ENCODE results near the gene PRIM2.
"Not testable (repeated sequence)": the region's sequence is repeated elsewhere in the genome, so short reads cannot be mapped to it uniquely, and the experiment has no call there.

Gene PRIM2

DNA sequence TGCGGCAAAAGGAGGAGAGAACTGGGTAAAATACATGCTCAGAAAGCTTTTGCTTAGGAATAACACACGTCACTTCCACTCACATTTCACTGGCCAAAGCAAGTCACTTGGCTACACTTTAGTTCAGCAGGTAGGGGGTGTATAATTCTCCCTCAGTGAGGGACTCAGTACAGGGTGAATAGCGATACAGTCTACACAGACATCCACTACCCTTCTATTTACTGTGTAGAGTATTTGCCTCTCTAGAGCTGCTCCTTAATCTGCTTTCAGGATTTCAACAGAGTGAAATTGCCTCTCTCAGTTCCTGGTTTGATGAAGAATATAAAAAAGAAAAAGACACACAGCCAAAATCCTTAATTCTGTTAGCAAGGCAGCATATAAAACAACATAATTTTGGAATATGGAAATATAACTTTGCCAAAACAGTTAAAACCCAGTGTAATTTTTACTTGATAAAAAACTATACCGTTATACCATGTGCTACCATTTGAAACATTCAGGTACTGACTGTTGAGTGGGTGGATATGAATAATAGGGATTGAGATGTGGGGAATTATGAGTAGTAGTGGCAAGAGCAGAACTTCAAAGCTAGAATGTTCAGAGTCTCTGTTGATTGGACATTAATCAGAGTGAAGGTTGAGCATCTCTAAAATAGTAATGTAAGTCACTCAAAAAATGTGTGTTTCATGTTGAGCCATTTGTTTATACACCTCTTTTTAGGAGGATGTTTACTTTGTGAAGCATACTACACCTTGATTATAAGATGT is 51.7 kb downstream of the PRIM2 start:
- not testable (repeated sequence) for DNase-seq

DNA sequence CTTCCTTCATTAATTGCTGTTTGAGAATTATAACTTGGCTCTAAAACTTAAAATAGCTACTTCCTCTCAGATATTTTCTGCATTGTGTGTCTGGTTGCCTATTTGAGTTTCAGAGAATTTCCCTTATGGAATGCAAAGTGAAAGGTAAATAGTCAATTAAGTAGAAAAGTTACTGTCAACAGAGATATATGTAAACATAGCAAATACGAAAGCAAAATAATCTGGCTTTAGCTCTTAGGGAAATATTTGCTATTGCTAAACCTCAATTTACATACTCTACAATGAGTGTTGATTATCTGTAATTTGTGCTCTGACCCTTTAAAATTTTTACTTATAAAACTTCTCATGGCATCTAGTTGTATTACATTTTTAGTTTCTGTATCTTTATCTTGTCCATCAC is 54.3 kb downstream of the PRIM2 start:
- not testable (repeated sequence) for DNase-seq

DNA sequence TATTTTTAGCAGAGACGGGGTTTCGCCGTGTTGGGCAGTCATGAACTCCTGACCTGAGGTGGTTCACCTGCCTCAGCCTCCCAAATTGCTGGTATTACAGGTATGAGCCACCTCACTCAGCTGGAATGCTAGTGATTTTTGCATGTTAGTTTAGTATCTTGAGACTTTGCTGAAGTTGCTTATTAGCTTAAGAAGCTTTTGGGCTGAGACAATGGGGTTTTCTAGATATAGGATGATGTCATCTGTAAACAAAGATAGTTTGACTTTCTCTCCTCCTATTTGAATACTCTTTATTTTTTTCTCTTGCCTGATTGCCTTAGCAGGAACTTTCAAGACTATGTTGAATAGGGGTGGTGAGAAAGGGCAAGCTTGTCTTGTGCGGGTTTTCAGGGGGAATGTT is 57.3 kb downstream of the PRIM2 start:
- not testable (repeated sequence) for DNase-seq

DNA sequence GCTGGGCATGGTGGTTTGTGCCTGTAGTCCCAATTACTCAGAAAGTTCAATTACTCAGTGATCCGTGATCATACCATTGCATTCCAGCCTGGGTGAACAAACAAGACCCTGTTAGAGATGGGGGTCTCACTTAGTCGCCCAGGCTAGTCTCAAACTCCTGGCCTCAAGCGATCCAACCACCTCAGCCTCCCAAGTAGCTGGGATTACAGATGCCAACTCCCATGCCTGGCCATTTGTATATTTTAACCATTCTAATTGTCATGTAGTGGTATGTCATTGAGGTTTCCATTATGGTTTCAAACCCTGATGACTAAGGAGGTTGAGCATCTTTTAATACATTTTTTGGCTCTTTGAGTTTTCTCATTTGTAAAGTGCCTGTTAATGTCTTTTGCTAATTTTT is 58.7 kb downstream of the PRIM2 start:
- DNase-seq = not testable (repeated sequence)

DNA sequence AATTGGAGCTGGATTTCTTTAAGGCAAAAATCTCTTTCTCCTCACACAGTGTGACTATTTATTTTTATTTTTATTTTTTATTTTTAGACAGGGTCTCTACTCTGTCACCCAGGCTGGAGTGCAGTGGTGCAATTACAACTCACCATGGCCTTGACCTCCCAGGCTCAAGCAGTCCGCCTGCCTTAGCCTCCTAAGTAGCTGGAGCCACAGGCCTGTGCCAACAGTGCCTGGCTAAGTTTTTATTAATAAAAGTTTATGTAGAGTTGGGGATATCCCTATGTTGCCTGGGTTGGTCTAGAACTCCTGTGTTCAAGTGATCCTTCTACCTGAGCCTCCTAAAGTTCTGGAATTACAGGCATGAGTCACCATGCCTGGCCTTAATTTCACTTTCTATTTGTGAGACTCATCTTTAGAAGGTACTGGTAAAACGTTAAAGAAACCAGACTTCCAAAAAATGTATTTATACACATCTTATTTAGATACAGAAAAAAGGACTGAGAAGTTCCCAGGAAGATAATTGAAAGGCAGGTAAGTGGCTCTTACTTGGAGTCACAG is 71.7 kb downstream of the PRIM2 start:
- not testable (repeated sequence) for DNase-seq

DNA sequence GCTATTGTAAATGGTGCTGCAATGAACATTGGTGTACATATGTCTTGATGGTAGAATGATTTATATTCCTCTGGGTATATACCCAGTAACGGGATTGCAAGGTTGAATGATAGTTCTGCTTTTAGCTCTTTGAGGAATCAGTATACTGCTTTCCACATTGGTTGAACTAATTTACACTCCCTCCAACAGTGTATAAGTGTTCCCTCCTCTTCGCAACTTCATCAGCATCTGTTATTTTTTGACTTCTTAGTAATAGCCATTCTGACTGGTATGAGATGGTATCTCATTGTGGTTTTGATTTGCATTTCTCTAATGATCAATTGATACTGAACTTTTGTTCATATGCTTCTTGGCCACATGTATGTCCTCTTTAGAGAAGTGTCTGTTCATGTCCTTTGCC is 73.4 kb downstream of the PRIM2 start:
- not testable (repeated sequence) for DNase-seq

DNA sequence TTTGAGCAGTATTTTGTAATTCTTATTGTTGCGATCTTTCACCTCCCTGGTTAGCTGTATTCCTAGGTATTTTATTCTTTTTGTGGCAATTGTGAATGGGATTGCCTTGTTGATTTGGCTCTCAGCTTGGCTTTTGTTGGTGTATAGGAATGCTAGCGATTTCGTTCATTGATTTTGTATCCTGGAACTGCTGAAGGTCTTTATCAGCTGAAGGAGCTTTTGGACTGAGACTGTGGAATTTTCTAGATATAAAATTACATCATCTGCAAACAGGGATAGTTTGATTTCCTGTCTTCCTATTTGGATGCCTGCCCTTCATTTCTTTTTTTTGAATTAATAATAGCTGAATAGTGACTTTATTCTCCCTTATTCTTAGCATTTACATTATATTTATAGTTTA is 74.6 kb downstream of the PRIM2 start:
- not testable (repeated sequence) for DNase-seq

DNA sequence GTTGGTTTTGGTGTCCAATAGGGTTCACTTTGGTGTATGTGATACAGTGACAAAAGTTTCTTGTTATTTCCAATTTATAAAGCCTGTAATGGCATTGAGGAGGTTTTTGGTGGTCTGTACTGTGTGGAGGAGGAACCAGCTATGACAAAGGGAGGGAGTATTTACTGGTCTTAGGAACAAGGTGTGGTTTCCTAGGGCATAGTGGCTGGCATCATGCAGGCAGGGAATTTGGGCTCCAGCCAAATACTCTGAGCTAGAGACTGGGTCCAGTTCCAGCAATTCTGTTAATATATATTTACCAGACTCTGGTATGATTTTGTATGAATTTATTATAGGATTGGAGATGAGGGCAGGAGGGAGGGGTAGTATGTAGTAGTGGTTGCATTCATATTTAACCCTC is 101.9 kb downstream of the PRIM2 start:
- not testable (repeated sequence) for DNase-seq

DNA sequence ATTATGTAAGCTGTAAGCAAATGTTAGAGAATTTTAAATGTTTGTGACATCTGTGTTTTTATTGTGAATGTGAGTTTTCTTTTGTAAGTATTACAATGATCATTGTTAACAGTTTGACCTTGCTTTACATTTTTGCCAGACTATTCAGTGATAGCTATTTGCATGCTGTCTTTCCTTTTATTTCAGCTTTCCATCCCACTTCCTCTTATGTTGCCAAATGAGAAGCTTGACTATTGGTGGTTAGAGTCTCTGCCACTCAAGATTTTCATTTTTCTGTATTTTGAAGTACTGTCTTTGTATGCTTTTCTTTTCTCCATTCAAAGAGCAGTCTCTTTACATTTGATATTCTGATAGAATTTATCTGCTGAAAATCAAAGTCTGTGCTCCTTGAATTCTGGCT is 104.1 kb downstream of the PRIM2 start:
- DNase-seq = no peak

DNA sequence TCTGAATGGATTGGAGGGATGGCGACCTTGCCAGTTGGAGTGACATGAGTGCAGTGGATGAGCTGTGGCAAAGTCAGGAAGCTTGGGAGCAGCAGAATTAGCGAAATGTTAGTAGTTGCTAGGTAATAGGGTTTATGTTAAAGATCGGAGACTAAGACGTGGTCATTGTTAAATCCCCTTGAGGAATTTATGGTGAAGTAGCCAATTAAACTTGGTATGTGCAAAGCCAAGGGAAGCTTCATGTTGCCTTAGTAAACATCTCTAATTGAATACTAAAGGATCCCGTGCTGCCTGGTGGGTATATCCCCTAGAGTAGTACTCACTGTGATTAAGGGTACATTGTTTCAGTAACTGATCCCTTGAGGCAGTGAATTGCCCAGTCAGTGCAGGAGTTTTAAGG is 106.0 kb downstream of the PRIM2 start:
- DNase-seq = peak; percentile 56

DNA sequence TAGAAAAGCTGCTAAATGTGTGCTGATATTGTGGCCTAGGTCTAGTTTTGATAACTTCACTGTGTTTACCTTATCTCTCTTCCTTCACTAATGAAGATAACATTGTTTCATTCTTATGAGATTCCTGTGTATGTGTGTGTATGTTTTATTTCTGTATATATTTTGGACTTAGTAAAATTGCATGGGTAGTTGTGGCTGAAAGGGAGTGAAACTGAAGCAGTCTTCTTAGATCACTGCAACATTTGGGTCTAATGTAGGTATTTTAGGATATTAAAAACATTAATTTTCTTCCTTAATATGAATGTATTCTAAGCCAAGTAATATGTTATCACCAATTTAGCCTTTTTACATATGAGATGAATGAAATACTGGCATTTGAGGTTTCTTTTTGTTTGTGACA is 114.3 kb downstream of the PRIM2 start:
- not testable (repeated sequence) for DNase-seq

DNA sequence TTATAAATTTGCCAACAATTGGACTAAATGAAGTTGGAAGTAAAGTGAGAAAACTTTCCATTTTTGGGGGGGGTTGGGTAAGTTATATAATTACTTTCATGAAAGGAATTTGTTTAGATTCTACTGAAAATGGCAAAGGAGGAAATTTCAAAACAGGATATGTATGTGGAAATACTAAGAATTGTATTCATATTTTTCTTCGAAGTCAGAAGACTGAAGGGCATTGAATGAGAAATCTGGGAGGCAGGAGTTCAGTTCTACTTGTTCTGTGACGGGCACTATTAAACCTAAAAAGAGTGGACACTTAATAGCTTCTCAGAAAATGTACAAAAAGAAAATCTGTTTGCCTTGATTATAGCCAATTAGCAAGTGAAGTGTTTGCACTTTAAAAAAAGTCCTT is 114.7 kb downstream of the PRIM2 start:
- DNase-seq = no peak

DNA sequence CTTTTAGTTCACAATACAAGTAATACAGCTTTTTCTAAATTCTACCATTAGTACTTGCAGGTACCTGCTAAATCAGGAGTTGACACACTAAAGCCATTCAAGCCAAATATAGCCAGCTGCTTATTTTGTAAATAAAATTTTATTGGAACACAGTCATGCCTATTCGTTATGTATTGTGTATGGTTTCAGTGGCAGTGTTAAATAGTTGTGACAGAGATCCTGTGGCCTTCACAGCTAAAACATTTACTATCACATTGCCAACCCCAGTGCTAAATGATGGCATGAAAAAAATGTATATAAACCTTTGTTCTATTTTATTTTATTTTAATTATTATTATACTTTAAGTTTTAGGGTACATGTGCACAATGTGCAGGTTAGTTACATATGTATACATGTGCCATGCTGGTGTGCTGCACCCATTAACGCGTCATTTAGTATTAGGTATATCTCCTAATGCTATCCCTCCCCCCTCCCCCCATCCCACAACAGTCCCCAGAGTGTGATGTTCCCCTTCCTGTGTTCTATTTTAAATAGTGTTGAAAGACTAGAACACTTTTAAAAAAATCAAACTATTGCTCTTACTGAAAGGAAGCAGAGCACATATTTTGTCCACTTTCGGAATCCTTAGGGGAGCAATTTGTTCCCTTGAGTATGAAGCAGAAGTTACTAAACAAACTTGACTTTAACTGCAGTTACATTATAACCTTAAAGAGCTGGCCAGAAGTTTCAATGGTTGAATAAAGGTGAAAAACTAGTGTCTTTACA is 115.7 kb downstream of the PRIM2 start:
- DNase-seq = no peak

DNA sequence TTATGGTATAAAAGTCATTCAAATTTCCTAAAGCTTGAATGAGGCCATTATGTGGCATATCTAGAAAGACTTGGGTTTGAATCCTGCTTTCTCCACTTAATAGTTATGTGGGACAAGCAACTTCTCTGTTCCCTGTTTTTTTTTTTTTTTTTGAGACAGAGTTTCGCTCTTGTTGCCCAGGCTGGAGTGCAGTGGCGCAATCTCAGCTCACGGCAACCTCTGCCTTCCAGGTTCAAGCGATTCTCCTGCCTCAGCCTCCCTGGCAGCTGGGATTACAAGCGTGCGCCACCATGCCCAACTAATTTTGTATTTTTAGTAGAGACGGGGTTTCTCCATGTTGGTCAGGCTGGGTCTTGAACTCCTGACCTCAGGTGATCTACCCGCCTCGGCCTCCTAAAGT is 116.4 kb downstream of the PRIM2 start:
- DNase-seq = not testable (repeated sequence)

DNA sequence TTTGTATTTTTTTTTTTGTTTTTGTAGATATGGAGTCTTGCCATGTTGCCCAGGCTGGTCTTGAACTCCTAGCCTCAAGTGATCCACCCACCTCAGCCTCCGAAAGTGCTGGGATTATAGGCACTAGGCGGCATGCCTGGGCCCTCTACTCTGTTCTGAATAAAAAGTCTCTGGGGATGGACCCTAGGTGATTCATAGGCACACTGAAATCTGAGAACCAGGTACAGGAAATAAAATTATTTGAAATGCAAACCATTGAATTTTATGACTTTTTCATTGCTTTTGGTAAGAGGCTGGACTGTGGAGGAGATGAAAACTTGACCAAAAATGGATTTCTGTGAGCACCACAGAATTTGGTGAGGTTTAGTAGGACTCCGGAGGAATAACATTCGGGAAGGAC is 117.5 kb downstream of the PRIM2 start:
- DNase-seq = no peak

DNA sequence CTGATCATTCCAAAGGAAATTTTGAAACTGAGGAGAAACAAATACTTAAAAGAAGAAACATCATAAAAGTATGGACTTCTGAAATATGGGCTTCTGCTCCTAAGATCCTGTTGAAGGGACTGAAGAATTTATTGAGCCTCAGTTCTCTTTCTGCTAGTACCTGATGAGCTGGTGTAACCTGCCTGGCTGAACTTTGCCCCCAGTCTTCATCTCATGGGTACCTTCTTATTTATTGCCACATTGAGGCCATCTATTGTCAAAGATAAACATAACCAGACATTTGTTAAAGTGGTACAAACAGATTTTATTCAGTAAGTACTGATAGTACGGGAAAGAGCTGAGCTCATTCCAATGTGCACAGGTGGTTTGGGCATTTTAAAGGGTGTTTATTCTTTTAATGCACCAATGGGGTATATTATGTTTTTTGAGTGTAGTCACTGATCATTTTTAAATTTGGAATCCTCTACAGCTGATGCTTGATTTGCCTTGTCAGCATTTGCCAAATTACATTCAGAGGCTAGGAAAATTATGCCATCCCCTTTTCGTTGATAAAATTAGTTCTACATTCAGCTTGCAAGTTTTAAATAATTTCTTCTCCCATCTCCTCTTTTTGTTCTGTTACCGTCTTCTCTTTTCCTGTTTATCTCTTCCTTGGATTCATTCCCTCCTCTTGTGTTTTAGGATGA is 118.2 kb downstream of the PRIM2 start:
- no peak for DNase-seq

DNA sequence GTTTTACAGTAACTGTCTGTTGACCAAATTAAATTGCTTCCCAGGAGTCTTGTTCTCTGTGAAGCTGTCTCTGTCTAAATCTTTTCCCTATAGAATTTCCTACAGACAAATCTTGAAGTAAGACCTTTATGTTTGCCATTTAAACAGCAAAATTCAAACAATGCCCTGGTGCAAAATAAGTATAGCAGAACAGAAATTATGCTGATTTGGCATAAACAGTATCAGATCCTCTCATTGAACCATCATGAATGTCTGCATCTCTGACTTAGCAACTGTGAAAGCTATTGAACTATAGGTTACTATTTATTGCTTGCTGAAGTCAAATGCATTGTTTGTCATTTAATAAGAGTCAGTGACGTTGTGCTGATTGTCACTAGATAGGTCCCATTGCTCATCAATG is 123.3 kb downstream of the PRIM2 start:
- DNase-seq = not testable (repeated sequence)

DNA sequence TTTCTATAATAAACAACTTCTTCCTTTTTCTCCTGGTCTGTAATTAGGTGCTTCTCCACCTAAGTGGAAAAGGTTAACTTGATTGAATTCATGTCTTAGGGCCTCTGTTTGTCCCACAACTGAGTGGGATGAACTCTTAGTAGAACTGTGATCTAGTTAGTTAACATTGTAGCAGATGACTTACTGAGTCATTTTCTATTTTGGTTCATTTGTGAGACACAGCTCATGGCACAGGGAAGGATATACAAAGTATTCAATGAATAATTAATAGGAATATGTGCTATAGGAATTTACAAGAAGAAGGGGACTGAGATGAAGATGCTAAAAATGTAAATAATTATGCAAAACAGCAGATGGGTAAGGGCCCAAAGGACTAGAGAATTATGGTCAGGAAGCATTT is 124.7 kb downstream of the PRIM2 start:
- not testable (repeated sequence) for DNase-seq

DNA sequence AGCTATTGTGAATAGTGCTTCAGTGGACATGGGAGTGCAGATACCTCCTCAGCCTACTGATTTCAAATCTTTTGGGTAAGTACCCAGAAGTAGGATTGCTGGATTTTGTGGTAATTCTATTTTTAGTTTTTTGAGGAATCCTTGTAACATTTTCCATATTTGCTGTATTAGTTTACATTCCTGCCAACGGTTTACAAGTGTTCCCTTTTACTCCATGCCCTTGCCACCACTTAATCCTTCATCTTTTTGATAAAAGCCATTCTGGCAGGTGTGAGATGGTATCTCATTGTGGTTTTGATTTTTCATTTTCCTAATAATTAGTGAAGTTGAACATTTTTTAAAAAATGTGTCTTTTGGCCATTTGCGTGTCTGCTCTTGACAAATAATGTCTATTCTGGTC is 125.8 kb downstream of the PRIM2 start:
- not testable (repeated sequence) for DNase-seq

DNA sequence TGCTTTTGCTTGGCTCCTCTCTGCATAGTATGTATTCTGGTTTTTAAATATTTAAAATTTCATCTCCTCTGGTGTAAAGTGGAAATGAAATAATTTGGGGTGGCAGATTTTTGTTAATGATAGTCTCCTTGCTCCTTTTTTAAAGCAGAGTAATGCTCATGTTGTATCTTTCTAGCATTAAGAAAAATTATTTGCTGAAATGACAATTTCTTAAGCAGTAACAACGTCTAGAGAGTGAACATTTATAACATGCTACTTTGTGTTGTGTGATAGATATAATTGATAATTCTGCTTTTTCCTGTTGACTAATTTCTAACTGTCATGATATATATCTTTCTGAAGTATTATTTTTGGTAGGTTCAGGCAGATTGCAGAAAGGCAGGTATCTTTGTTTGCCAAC is 127.4 kb downstream of the PRIM2 start:
- DNase-seq = not testable (repeated sequence)

DNA sequence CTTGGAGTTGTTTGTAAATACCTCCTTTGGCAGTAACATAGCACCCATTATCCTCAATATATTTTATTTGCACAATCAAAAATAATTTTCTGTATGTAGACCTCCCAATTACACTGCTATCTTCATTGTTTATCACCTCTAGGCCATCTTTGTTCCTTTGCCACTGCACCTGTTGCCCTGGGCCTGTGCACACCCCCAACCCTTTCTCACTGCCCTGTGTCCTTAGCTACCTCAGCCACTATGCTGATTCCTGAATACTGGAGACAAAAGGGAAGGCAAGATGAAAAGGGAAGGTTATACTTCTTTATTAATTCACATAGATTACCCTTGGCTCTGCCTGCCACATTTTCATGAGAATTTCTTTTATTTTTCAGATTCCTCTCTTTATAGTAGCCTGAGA is 127.9 kb downstream of the PRIM2 start:
- DNase-seq = not testable (repeated sequence)

DNA sequence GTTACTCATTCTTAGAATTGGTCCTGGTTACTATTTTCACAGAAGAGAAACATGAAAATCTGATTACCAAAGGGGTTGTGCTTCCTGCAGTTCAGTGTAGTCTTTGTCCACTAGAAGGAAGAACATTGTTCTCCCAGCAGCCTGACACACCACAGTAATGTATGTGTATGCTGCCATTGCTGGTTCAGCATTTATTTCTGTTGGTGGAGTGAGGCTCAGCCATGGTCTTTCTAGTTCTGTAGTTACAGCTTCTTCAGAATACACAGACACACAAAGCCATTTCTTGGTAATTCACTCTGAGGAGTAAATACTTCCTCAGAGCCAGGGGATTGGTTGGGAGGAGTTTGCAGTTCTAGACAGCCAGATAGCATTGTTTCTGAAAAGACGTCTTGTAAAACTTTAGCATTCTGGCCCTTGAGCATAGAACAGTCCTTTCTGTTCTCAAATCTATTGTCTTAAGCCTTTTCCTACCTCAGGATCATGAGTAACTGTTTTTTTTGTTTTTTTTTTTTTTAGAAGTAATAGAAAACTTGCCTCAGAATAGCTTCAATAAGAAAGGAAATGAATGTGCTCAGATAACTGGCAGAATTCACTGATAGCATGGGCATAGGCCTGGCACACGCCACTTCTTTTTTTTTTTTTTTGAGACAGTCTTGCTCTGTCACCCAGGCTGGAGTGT is 128.5 kb downstream of the PRIM2 start:
- DNase-seq = not testable (repeated sequence)

Data from NCI-H82 (cell line).